Left lung (tissue), 10 donors: ENCODE results near the gene CLHC1. TPM values are rescaled to one million over a fixed set of nuclear protein-coding genes. Genes with fewer than 3 reads are reported as not detected.

Experiments used
- ATAC-seq: fragments of 200-7000 bp; cut with Tn5 transposase; one replicate; pipeline ENCODE4 v1.9.1; 2020; ENCODE audit warnings: moderate library complexity
- DNase-seq, 4 donors: peaks; one replicate each; pipeline ENCODE4 v3.0.0-alpha.2; 2013 to 2020
- H3K27ac ChIP-seq, 2 donors: fragments of 200-600 bp; sonication (generic) in 1 of 2; one replicate each; pipeline versions ENCODE4 v1.5.0 to v1.8.0; 2020 to 2021
- H3K27me3 ChIP-seq, 2 donors: fragments of 200-600 bp; sonication (generic) in 1 of 2; one replicate each; pipeline versions ENCODE4 v1.5.0 to v1.8.0; 2020 to 2021
- H3K36me3 ChIP-seq, 2 donors: fragments of 200-600 bp; sonication (generic) in 1 of 2; one replicate each; pipeline versions ENCODE4 v1.5.0 to v1.8.0; 2020 to 2021
- H3K4me1 ChIP-seq, 2 donors: fragments of 200-600 bp; one replicate each; pipeline ENCODE4 v1.8.0; 2021
- H3K4me3 ChIP-seq, 2 donors: fragments of 200-600 bp; sonication (generic) in 1 of 2; one replicate each; pipeline versions ENCODE4 v1.5.0 to v1.8.0; 2020 to 2021; ENCODE audit warnings: mild to moderate bottlenecking in 1 of 2
- H3K9me3 ChIP-seq, 2 donors: fragments of 200-600 bp; sonication (generic) in 1 of 2; one replicate each; pipeline versions ENCODE4 v1.5.0 to v1.8.0; 2020 to 2021
- CTCF ChIP-seq, 2 donors: fragments of 200-600 bp; sonication (generic) in 1 of 2; IDR thresholded peaks; one replicate each; pipeline versions ENCODE4 v1.5.0 to v1.8.0; 2021; ENCODE audit warnings: antibody characterized with exemption in 2 of 2
- intact Hi-C, 2 donors: fragments of 100-400 bp; cut with DNase I; formaldehyde crosslinking; loops; one replicate each; pipeline versions ENCODE4 v1.11.2 to v1.14.2; 2022
- polyA plus RNA-seq, 6 donors: library from polyadenylated mRNA; unstranded; fragments of 120-200 nt; gene quantifications; one replicate each; pipeline ENCODE4 v1.2.1, GENCODE V29; 2013; ENCODE audit not compliant: insufficient read length in 6 of 6
- total RNA-seq, 2 donors: library from RNA; stranded (reverse); fragmentation: NEBNext Ultra II Directional; extraction: Animal tissue kit (Norgen Biotek cat#: 25700); gene quantifications; one replicate each; pipeline ENCODE4 v1.2.1, GENCODE V29; 2021
- donor health status: DM: no; HTN: yes; CAD: no.
- donor health status: DM: no; HTN: no; CAD: no.

CLHC1 gene
- total and polyA plus RNA-seq, 8 donors = 9.2 to 41.2 (median 28.7) TPM

DNA sequence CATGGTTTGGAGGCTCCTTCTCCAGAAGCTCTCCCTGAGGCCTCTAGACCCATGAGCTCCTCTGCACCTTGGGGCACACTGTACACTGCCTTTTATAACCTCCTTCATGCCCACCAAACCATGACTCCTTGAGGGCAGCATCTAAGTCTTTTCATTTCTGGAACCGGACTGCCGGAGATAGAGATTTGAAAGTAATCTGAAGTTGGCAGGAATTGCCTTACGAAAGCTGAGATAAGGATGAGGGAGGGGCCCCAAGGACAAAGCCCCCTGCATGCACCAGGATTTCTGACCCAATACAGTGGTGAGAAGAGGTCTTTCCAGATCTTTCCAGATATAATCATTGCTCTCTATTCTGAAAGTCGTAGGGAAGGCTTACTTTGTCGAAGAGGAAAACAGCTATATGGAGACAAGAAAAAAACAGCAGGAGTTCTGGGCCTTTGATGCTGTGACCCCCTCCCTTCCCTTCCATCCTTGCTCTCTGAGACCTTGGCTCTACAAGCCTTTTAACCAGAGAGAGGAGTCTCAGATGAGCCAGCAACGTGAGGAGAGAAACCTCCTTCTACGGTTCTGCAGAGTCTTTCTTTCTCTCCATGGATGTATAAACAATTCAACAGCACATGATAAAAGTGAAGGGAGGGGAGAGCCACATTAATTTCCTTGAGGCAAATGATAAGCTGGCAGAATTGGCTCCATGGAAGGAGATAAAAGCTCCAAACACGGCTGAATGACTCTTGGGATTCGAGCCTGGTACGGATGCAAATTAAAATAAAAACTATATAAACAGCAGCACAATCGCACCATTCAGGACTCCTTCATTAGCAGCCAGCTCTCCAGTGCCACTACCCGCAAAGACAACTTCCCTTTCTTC, 93.8 kb downstream of the CLHC1 start:
- ATAC-seq (no peak), DNase-seq (no peak)
- peaks cover 7 to 59% of the 10 kb centered on the region in 2 donors for H3K4me1 ChIP-seq
- TF ChIP-seq CTCF (IDR thresholded peaks at IDR 0.05) = no peak
- H3K4me3 ChIP-seq = no peak overlapping the region
- H3K36me3 ChIP-seq = no peaks in the 10 kb centered on the region
- intact Hi-C loops = no loop called here
- H3K9me3 ChIP-seq = no peaks in the 10 kb centered on the region
- no peaks in the 10 kb centered on the region for H3K27me3 ChIP-seq
- no peak overlapping the region for H3K27ac ChIP-seq

DNA sequence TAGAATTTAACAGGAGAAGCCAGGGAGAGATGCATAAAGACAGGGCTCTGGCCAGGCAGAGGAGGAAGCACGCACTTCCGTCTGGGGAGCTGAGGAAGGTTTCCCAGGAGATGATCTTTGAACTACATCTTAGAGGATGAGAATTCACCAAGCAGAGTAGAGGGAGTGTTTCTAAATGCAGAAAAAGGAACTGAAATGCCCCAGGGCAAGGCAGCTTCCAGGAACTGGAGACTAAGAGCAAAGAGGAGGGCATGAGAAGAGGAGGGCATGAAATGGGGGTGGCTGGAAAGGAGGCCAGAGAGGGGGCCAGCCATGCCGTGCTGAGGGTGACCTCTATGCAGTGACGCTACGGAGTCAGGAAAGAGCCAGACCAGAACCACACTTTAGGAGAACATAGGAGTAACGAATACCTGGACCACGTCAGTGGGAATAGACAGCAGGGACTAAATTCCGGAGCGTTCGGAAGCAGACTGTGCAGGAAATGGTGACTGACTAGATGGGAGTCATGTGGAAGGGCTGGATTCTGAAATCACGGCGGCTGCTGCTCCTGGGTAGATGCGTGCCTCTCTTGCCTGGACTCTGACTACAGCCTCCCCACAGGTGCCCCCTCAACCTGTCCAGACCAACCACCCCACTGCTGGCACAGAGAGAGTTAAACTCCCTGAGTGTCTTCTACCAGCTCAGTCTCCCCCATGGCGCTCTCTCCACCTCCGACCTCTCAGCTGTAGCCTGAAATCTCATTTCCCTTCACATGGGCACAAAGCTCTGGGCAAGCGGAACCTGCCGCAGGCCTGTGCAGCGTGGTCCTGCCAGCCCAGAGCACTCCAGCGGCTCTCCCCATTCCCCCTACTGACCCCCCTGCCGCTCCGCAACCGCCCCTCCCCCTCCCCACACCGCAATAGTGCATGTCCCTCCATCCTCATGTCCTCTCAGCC, 94.8 kb downstream of the CLHC1 start:
- peak; percentile 47 for ATAC-seq
- intact Hi-C loops = no loop called here
- peaks cover 7 to 63% of the 10 kb centered on the region in 2 donors for H3K4me1 ChIP-seq
- no peak overlapping the region for H3K4me3 ChIP-seq
- H3K27me3 ChIP-seq = no peaks in the 10 kb centered on the region
- peak overlapping the region in 1 of 2 donors; percentile 76 for H3K27ac ChIP-seq
- no peaks in the 10 kb centered on the region for H3K36me3 ChIP-seq
- TF ChIP-seq CTCF (IDR thresholded peaks at IDR 0.05) = no peak
- DNase-seq = peak in 2 of 4 donors; percentile 50 to 61
- no peaks in the 10 kb centered on the region for H3K9me3 ChIP-seq

DNA sequence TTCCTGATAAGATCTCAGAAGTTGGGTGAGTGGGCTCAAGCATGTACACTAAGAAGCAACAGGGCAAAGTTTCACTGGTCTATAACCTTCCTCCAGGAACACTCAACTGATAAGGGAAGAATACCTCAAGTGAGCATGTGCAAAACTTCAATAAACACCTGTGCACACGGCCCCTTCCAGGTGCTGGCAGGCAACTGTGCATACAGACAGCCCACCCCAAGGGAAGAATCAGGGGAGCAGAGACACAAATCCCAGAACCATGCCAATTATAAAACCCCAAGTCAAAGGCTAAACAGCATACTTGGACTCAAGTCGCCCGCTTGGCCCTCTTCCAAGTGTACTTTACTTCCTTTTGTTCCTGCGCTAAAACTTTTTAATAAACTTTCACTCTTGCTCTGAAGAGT, 96.0 kb downstream of the CLHC1 start:
- peak; percentile 43 for ATAC-seq

DNA sequence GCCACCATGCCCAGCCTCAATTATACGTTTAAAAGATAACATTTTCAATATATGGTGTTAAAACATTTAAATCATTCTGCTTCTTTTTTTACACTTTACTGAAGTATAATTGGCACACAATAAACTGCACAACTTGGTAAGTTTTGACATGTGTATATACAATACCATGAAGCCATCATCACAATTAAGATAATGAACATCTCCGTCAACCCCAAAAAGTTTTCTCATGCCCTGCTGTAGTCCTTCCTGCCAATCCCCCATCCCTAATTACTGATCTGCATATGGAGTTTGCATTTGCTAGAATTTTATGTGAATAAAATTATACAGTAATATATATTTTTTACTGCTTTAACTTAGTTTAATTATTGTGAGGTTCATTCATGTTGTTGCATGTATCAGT, 96.6 kb downstream of the CLHC1 start:
- no peak overlapping the region for H3K27ac ChIP-seq
- H3K4me1 ChIP-seq = peaks cover 7 to 60% of the 10 kb centered on the region in 2 donors
- no peaks in the 10 kb centered on the region for H3K36me3 ChIP-seq
- ATAC-seq = no peak
- DNase-seq = no peak
- no peaks in the 10 kb centered on the region for H3K9me3 ChIP-seq
- TF ChIP-seq CTCF (IDR thresholded peaks at IDR 0.05) = no peak
- H3K4me3 ChIP-seq = no peak overlapping the region
- intact Hi-C loops = no loop called here
- H3K27me3 ChIP-seq = no peaks in the 10 kb centered on the region

More for the DNA sequence above, 96.0 kb downstream of the CLHC1 start:
- no peak overlapping the region for H3K4me3 ChIP-seq
- intact Hi-C loops = no loop called here
- TF ChIP-seq CTCF (IDR thresholded peaks at IDR 0.05) = no peak
- H3K27ac ChIP-seq = peak overlapping the region; percentile 28 to 76
- H3K36me3 ChIP-seq = no peaks in the 10 kb centered on the region
- H3K9me3 ChIP-seq = no peaks in the 10 kb centered on the region
- DNase-seq = peak in 1 of 4 donors; percentile 39
- no peaks in the 10 kb centered on the region for H3K27me3 ChIP-seq
- H3K4me1 ChIP-seq = peaks cover 7 to 63% of the 10 kb centered on the region in 2 donors

DNA sequence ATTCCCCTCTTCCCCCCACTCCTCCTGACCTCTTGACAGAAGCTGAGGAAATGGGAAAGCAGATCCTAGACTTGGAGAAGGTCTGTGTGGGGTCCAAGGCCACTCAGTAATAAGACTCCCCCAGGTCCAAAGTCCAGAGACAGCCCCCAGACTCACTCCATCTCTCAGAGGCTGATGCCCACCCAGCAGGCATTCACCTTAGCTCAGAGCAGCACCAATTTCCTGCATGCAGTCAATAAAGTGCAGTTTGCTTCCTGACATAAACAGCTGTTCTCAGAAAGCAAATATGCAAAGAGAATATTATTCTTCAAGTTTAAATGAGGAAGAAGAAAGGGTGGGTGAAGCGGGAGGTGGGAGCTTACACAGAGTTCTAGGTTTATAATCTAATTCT, 97.8 kb downstream of the CLHC1 start:
- no peak for TF ChIP-seq CTCF (IDR thresholded peaks at IDR 0.05)
- intact Hi-C loops = no loop called here
- no peaks in the 10 kb centered on the region for H3K36me3 ChIP-seq
- ATAC-seq (no peak), DNase-seq (no peak)
- H3K27me3 ChIP-seq = no peaks in the 10 kb centered on the region
- H3K27ac ChIP-seq = peak overlapping the region; percentile 53 to 91
- H3K4me3 ChIP-seq = peak overlapping the region in 1 of 2 donors; percentile 29
- no peaks in the 10 kb centered on the region for H3K9me3 ChIP-seq
- peaks cover 7 to 60% of the 10 kb centered on the region in 2 donors for H3K4me1 ChIP-seq
